CD14-positive monocyte (primary cell): ENCODE results near the gene SLC38A8. TPM values are rescaled to one million over a fixed set of nuclear protein-coding genes. Genes with fewer than 3 reads are reported as not detected.

Source experiments
- DNase-seq, 3 donors: peaks; one replicate each; pipeline ENCODE4 v3.0.0-alpha.2; 2011 to 2022
- H2AFZ ChIP-seq: 2 replicates; pipeline ENCODE4 v1.6.0; 2012; ENCODE audit warnings: mild to moderate bottlenecking, low read depth, low read length, inconsistent platforms; ENCODE audit not compliant: insufficient read depth, poor library complexity, severe bottlenecking
- H3K27ac ChIP-seq, 2 donors: 1 replicate in 1 of 2; 2 replicates in 1 of 2; pipeline ENCODE4 v1.5.1; 2012 to 2013; ENCODE audit warnings: low read length in 2 of 2, control low read depth in 1 of 2, inconsistent platforms in 1 of 2, low read depth in 1 of 2, mild to moderate bottlenecking in 1 of 2
- H3K27me3 ChIP-seq, 2 donors: one replicate each; pipeline versions ENCODE4 v1.6.0 to v1.6.1; 2011 to 2013; ENCODE audit warnings: low read length in 2 of 2; ENCODE audit not compliant: control insufficient read depth in 2 of 2, insufficient read depth in 2 of 2
- H3K36me3 ChIP-seq, 2 donors: replicated peaks in 1 of 2; 1 replicate in 1 of 2; 2 replicates in 1 of 2; pipeline versions ENCODE4 v1.5.1 to v1.6.1; 2012 to 2013; ENCODE audit warnings: low read length in 2 of 2, control low read depth in 1 of 2, inconsistent platforms in 1 of 2, mild to moderate bottlenecking in 1 of 2; ENCODE audit not compliant: insufficient read depth in 2 of 2, control insufficient read depth in 1 of 2
- H3K4me1 ChIP-seq, 2 donors: 1 replicate in 1 of 2; 2 replicates in 1 of 2; pipeline versions ENCODE4 v1.5.1 to v1.6.1; 2012 to 2013; ENCODE audit warnings: low read length in 2 of 2, control low read depth in 1 of 2, inconsistent platforms in 1 of 2, mild to moderate bottlenecking in 1 of 2, moderate library complexity in 1 of 2; ENCODE audit not compliant: insufficient read depth in 2 of 2, control insufficient read depth in 1 of 2
- H3K4me2 ChIP-seq: replicated peaks from 2 replicates; pipeline ENCODE3; 2012; ENCODE audit warnings: low read length, moderate library complexity, mild to moderate bottlenecking; ENCODE audit not compliant: poor library complexity, severe bottlenecking; ENCODE audit errors: extremely low read depth
- H3K4me3 ChIP-seq, 3 experiments: fragments of 200-600 bp in 1 of 3; sonication (generic) in 1 of 3; replicated peaks in 1 of 3; 1 replicate in 2 of 3; 2 replicates in 1 of 3; pipeline ENCODE4 v1.5.1; 2011 to 2013; ENCODE audit warnings: low read length in 3 of 3, mild to moderate bottlenecking in 3 of 3, control low read depth in 2 of 3, low read depth in 2 of 3, inconsistent platforms in 1 of 3, moderate library complexity in 1 of 3
- H3K79me2 ChIP-seq: 2 replicates; pipeline ENCODE4 v1.6.0; 2012; ENCODE audit warnings: mild to moderate bottlenecking, control low read depth, inconsistent platforms, low read length, moderate library complexity; ENCODE audit not compliant: insufficient read depth
- H3K9ac ChIP-seq: 2 replicates; pipeline ENCODE4 v1.6.0; 2017; ENCODE audit warnings: low read length, mild to moderate bottlenecking; ENCODE audit not compliant: insufficient read depth, poor library complexity, severe bottlenecking
- H3K9me3 ChIP-seq, 2 donors: replicated peaks in 1 of 2; 1 replicate in 1 of 2; 2 replicates in 1 of 2; pipeline versions ENCODE4 v1.5.1 to v1.6.1; 2012 to 2013; ENCODE audit warnings: low read length in 2 of 2, control low read depth in 1 of 2; ENCODE audit not compliant: control insufficient read depth in 1 of 2, insufficient read depth in 1 of 2
- H4K20me1 ChIP-seq: 2 replicates; pipeline ENCODE4 v1.6.0; 2012; ENCODE audit warnings: mild to moderate bottlenecking, low read length, control low read depth, moderate library complexity; ENCODE audit not compliant: insufficient read depth
- H3K27ac Mint-ChIP-seq, 7 donors: one replicate each; pipeline ENCODE4 v1.8.0; 2020; ENCODE audit warnings: mild to moderate bottlenecking in 7 of 7, mixed read lengths in 7 of 7, moderate library complexity in 6 of 7, inconsistent platforms in 2 of 7
- H3K27me3 Mint-ChIP-seq, 3 donors: one replicate each; pipeline ENCODE4 v1.8.0; 2021 to 2022; ENCODE audit warnings: low read depth in 3 of 3, mild to moderate bottlenecking in 3 of 3, mixed read lengths in 3 of 3, moderate library complexity in 3 of 3, inconsistent platforms in 1 of 3
- H3K36me3 Mint-ChIP-seq, 2 donors: one replicate each; pipeline ENCODE4 v1.8.0; 2020; ENCODE audit warnings: mixed read lengths in 2 of 2, inconsistent platforms in 1 of 2, mild to moderate bottlenecking in 1 of 2
- H3K4me1 Mint-ChIP-seq: one replicate; pipeline ENCODE4 v1.8.0; 2020; ENCODE audit warnings: mild to moderate bottlenecking, mixed read lengths
- H3K4me3 Mint-ChIP-seq, 2 donors: one replicate each; pipeline ENCODE4 v1.8.0; 2020; ENCODE audit warnings: mild to moderate bottlenecking in 2 of 2, mixed read lengths in 2 of 2, moderate library complexity in 1 of 2
- H3K9me3 Mint-ChIP-seq, 7 donors: one replicate each; pipeline ENCODE4 v1.8.0; 2020 to 2022; ENCODE audit warnings: mixed read lengths in 7 of 7, mild to moderate bottlenecking in 6 of 7, moderate library complexity in 6 of 7, inconsistent platforms in 2 of 7
- CTCF ChIP-seq: fragments of 200-600 bp; IDR thresholded peaks from one replicate; pipeline ENCODE4 v1.8.0; 2022; ENCODE audit warnings: antibody characterized with exemption, mild to moderate bottlenecking
- WGBS: methylation state at CpG from one replicate; pipeline ENCODE4 v1.1.5; 2013; ENCODE audit warnings: missing lambda C conversion rate; ENCODE audit not compliant: insufficient coverage; 5-methylcytosine and 5-hydroxymethylcytosine counted together
- intact Hi-C, 2 donors: fragments of 100-400 bp; cut with micrococcal nuclease; formaldehyde crosslinking; loops; one replicate each; pipeline versions ENCODE4 v1.15.0 to v1.15.1; 2023
- polyA plus RNA-seq, 3 donors: library from polyadenylated mRNA; depleted of rRNA in 1 of 3; unstranded in 2 of 3; stranded (reverse) in 1 of 3; fragments of 300-500 nt in 2 of 3; fragments of >200 nt in 1 of 3; fragmentation: Illumina TruSeq in 2 of 3; gene quantifications; 1 replicate in 2 of 3; 2 replicates in 1 of 3; pipeline ENCODE4 v1.2.3, GENCODE V29; 2012 to 2021

The SLC38A8 gene
- polyA plus RNA-seq, 3 donors, result not detected

- Histone ChIP-seq H3K27ac (no peak overlapping the region), H2AFZ (no peak overlapping the region), H3K36me3 (no peaks in the 10 kb centered on the region), H3K4me2 (no peak overlapping the region), H3K27me3 (peaks cover 0 to 19% of the 10 kb centered on the region in 2 donors), H4K20me1 (no peaks in the 10 kb centered on the region), H3K4me3 (no peak overlapping the region), H3K79me2 (no peaks in the 10 kb centered on the region), H3K9me3 (peaks cover 31 to 44% of the 10 kb centered on the region in 2 donors), H3K9ac (no peak overlapping the region), H3K4me1 (peaks cover 9 to 10% of the 10 kb centered on the region in 2 donors)
- 88% methylated on average over 4 of the region's 4 CpGs for WGBS
- DNase-seq, result no peak
- intact Hi-C loops, result no loop called here
- Mint-ChIP-seq H3K27me3 (peaks cover 38 to 65% (median 42%) of the 10 kb centered on the region in 3 donors), H3K9me3 (peaks cover 21 to 55% (median 31%) of the 10 kb centered on the region in 7 donors), H3K4me1 (peaks cover 9% of the 10 kb centered on the region), H3K4me3 (no peak overlapping the region), H3K27ac (no peak overlapping the region), H3K36me3 (no peaks in the 10 kb centered on the region)
- TF ChIP-seq CTCF, result no peak
These were observed 23.9 kb downstream of the SLC38A8 start for GRCh38 chr16:84018710-84019109.

DNA sequence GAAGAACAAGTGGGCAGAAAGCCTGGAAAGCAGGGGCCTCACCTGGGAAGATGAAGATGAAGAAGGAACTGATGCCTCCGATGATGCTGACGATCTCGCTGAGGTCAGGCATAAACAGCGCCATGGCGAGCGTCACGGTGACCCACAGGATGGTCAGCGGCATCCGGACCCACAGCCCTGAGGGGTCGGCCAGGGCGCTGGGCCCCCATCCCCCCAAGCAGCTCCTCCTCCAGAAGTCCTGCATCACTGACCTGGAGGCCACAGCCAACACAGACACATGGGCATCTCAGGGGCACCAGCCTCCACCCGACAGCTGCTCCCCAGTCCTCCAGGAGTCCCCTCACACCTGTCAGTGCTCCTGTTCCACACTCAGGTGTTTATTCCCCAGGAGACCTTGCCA lies 26.1 kb downstream of the SLC38A8 start:
- no peak for DNase-seq
- Mint-ChIP-seq H3K9me3 (peaks cover 12 to 46% (median 21%) of the 10 kb centered on the region in 7 donors), H3K4me1 (peaks cover 9% of the 10 kb centered on the region), H3K36me3 (no peaks in the 10 kb centered on the region), H3K27ac (no peak overlapping the region), H3K4me3 (no peak overlapping the region), H3K27me3 (peaks cover 23 to 52% (median 32%) of the 10 kb centered on the region in 3 donors)
- no peak overlapping the region for H3K4me2 ChIP-seq
- peaks cover 0 to 8% of the 10 kb centered on the region in 2 donors for H3K27me3 ChIP-seq
- no peak for TF ChIP-seq CTCF
- H3K9me3 ChIP-seq, result peaks cover 23 to 37% of the 10 kb centered on the region in 2 donors
- H4K20me1 ChIP-seq, result no peaks in the 10 kb centered on the region
- peaks cover 9 to 10% of the 10 kb centered on the region in 2 donors for H3K4me1 ChIP-seq
- no peak overlapping the region for H2AFZ ChIP-seq
- H3K79me2 ChIP-seq, result no peaks in the 10 kb centered on the region
- no peak overlapping the region for H3K27ac ChIP-seq
- intact Hi-C loops, result no loop called here
- no peak overlapping the region for H3K9ac ChIP-seq
- 92% methylated on average over 12 of the region's 12 CpGs for WGBS
- H3K4me3 ChIP-seq, result no peak overlapping the region
- no peaks in the 10 kb centered on the region for H3K36me3 ChIP-seq
